Fibroblast of peridontal ligament (primary cell): ENCODE results near the gene WDR93.
"Not testable (repeated sequence)": the region's sequence is repeated elsewhere in the genome, so short reads cannot be mapped to it uniquely, and the experiment has no call there.

Experiments
- DNase-seq: peaks from one replicate; pipeline ENCODE4 v3.0.0-alpha.2; 2010; ENCODE audit errors: extremely low read depth

WDR93 gene

DNA sequence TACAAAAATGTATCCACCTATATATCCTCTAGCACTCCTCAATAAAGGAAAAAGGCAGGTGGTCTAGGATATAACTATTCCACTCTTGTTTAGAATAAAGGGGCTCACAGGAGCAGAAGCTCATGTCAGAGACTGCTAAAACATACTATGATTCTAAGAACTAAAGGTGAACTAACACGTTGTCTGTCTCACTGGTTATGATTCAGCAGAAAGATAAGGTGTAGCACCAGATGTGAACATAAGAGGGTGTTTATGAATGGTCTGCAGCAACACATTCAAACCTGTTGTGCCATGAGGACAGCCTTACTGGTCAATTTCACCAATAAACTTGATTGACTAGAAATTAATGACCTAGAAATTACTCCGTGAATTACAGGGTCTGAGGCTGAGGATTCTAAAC is 4.6 kb upstream of the WDR93 start:
- DNase-seq, result no peak

DNA sequence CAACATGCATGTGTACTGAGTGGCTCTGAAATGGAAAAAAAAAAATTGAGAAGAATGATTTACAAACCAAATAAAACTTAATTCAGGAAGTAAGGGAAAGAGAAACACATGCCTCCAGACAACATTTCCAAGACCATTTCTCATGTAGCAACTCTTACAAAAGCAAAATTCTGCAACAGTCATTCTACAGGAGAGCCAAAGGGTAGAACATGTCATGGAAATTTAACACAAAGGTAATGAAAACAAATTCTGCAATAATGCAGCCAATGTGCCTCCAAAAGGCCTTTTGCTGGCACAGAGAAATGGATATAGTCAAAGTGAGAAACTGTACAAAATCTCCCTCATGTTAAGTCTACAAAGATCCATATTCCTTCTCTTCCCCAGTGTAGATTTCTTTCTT is 4.1 kb upstream of the WDR93 start:
- DNase-seq, result no peak

DNA sequence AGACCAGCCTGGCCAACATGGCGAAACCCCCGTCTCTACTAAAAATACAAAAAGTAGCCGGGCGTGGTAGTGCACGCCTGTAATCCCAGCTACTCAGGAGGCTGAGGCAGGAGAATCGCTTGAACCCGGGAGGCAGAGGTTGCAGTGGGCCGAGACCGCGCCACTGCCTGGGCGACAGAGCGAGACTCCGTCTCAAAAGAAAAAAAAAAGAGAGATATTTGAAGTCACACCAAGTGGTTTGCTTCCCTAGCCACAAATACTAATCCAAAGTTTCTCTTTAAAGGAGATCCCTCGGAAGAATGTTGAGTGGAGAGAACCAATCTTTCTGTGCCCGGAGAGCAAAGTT is 708 bp upstream of the WDR93 start:
- DNase-seq, result not testable (repeated sequence)

DNA sequence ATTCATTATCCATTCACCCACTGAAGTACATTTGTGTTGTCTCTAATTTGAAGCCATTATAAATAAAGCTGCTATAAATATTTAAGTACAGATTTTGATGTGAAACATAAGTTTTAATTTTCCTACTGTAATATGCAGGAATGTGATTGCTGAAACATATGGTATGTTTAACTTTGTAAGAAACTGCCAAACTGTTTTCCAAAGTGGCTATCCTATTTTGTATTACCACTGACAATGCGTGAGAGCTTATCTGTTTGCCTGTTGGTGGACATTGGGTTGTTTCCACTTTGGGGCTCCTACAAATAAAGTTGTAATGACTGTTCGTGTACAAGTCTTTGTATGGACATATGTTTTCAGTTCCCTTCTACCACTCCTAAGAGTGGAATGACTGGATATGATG is 2.5 kb downstream of the WDR93 start:
- no peak for DNase-seq

DNA sequence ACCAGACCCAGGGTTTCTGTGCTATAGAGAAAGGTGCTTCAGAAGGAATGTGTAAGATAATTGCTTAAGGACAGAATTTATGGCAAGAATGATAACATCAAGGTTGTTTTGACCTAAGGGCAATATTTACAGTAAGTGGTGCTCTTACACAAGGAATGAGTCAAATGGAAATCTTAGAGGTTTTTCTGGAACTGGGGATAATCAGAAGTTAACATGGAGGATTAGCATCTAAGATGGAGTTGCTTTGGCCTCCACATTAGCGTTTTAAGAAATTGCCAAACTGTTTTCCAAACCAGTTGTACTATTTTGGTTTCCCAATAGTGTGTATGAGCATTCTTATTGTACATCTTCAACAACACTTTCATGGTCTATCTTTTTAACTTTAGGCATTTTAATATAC is 3.1 kb downstream of the WDR93 start:
- no peak for DNase-seq

DNA sequence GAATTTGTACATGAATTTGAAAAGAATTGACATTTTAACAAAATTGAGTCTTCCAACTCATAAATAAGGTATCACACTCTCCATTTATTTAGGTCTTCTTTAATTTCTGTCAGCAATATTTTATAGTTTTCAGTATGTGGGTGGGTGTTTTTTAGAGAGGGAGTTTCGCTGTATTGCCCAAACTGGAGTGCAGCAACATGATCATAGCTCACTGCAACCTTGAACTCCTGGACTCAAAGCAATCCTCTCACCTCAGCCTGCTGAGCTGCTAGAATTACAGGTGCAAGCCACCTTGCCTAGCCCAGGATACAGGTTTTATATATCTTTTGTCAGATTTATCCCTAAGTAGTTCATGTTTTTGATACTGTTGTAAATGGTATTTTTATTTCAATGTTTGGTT is 4.6 kb downstream of the WDR93 start:
- DNase-seq, result no peak

DNA sequence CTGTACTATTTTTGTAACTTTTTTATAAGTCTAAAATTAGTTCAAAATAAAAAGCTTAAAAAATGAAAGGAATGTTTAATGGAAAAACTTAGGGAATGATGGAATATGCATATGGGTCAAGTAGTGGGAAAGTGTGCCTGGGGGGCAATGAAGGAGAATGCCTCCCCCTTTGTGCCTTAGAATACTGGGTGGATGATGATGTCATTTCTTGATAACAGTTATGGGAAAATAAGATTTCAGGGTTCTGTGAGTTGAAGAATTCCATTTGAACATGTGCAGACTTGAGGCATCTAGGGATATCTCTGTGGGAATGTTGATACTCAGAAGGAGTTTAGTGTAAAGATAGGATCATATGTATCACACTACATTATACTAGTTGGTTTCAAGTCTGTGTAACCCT is 13.8 kb downstream of the WDR93 start:
- DNase-seq, result no peak

DNA sequence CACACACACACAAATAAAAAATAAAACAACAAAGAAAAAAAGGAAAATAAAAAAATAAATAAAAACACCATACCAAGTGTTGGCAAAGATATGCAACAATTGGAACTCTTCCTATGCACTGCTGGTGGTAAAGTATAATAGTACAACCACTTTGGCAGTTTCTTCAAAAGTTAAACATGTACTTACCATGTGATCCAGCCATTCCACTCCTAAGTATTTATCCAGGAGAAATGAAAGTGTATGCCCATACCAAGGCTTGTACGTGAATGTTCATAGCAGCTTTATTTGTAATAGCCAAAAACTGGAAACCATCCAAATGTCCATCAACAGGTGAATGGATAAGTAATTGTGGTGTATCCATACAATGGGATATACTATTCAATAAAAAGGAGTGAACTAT is 17.0 kb downstream of the WDR93 start:
- DNase-seq, result no peak

DNA sequence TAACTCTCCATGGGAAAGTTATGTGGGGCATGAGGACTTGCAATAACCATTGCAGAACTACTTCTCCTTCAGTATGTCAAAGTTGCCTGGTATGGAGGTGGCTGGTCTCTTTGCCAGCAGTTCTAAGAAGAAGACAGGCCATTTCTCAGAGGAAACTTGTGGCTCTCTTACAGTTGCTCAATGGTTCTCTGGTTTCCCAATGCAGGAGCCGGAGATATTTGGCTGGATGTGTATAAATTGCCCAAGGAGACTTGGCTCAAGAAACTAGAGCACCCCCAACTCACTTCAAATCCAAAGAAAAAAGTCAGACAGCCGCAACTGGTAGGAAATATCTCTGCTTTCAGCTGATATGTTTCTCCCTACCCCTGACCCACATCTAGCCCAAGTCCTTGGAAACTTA is 24.2 kb downstream of the WDR93 start:
- no peak for DNase-seq

DNA sequence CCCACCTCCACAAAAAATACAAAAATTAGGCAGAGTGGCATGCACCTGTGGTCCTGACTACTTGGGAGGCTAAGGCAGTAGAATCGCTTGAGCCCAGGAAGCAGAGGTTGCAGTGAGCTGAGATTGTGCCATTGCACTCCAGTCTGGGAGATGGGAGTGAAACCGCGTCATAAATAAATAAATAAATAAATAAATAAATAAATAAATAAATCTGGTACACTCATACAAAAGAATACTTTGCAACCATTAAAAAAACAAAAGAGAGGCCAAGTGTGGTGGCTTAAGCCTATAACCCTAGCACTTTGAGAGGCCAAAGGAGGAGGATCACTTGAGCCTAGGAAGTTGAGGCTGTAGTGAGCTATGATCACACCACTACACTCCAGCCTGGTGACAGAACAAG is 32.4 kb downstream of the WDR93 start:
- DNase-seq, result no peak

DNA sequence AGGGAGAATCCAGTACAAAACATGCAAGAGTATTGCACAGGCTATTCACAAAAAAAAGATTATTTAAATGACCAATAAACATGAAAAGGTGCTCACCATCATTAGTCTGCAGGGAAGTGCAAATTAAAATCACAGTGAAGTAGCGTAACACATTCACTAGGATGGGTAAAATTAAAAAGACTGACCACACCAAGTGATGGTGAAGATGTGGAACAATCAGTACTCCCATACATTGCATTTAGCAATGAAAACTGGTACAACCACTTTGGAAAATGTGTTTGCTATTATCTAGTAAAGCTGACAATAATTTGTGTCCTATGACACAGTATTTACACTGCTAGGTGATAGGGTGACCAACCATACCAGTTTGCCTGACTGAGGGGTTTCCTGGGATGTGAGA is 34.0 kb downstream of the WDR93 start:
- DNase-seq, result no peak

DNA sequence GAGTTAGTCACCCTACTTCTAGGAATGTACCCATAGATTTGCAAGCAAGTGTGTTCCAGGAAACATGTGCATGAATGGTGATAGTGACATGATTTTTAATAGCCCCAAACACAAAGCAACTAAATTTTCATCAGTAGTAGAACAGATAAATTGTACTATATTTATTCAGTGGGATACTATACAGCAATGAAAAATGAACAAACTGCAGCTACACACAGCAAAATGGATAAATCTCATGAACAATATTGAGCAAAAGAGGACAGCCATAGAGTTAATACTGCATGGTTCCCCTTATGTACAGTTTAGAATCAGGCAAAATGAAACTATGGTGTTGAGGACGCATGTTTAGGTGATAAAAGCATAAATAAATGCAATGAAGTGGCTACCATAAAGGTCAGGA is 34.5 kb downstream of the WDR93 start:
- no peak for DNase-seq

DNA sequence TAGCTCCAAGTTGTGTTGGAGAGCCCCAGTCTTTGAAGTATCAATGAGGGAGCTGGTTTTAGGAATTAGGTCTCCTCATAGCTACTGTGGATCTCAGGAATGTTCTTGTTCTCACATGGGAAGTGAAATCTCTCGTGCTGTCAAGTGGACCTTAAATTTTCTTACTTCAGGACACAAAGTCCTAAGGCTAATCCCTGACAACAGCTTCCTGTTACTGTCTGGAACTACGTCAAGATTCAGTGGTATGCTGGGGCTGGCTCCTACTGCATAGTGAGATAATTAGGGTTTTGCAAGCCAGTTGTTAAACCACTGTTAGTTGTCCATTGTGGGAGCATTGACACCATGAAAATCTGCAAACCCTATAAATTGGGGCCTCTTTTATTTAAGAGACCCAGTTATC is 37.6 kb downstream of the WDR93 start:
- DNase-seq, result peak; percentile 11

DNA sequence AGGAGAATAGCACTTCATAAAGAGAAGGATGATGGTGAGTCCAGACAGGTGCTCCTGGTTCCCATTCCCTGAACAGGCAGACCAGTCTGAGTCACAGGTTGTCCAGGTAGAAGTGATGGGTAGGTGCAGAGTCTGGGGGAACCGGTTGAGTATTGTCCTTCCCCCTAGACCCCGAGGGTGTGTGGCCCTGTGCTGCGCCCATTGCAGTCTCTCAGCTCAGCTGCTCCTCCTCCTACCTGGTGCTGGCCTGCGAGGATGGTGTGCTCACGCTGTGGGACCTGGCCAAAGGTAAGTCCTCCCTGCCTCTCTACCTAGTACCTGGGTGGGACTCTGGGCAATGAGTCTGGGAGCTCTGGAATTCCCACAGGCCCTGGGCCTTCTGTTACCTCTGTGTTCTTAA is 40.7 kb downstream of the WDR93 start:
- no peak for DNase-seq

DNA sequence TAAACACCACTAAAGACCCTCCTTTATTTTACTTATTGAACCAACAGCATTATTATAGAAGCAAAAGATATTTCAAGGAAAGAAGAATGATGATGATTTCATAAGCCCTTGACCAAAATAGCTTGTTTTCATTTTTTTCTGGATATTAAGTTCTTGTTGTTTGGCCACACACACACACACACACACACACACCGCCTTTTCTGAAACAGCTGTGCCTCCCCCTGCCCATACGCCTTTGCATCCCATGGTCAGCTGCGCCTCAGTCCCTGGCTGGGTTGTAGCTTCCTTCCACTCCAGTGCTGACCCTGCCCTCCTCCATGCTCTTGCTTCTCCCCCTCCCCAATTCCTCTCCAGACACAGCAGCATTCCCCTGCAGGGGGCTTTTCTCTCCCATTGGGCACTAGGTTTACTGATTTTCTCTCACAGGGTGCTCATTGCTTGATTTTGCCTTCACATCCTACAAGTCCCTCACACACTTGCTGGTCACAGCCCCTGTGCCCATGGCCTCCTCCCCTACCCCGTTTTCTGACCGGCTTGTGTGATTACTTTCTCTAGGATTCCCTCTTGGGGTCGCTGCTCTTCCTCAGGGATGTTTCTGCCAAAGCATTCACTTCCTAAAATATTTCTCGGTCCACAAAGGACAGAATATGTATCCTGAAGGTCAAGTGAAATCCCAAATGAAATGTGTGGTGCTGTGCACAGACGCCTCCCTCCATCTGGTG is 42.0 kb downstream of the WDR93 start:
- no peak for DNase-seq

DNA sequence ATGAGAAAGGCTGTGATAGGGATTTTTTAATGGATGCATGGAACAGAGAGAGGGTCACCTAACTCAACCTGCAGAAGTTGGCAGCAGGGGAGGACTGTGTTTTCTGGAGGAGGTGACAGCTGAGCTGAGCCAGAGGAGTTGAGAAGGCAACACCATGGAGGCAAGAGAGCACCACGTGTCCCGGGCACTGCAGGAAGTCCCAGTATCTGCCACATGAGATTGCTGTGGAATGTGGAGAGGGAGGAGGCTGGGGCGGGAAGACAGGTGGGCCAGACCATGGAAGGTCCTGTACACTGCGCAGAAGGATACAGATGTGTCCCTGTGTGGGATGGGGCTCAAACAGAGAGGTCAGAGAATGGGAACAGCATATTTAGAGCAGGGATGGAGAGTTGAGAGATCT is 45.2 kb downstream of the WDR93 start:
- DNase-seq, result no peak

DNA sequence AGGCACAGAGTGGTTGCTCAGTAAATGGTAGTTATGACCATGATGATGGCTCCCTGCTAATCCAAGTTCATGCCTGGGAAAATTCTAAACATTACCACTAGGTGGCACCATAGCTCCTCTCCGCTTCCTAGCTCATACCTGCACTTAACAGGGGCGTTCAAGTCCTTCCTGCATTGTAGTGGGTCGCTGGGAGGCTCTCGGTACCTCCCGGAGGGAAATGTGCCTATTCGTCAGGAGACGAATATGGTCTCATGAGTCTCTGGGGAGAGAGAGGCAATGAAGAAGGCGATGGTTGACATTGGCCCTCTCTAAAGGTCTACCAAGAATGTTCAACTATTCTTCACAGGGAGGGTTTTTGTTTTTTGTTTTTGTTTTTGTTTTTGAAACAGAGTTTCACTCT is 49.5 kb downstream of the WDR93 start:
- DNase-seq, result peak; percentile 82

DNA sequence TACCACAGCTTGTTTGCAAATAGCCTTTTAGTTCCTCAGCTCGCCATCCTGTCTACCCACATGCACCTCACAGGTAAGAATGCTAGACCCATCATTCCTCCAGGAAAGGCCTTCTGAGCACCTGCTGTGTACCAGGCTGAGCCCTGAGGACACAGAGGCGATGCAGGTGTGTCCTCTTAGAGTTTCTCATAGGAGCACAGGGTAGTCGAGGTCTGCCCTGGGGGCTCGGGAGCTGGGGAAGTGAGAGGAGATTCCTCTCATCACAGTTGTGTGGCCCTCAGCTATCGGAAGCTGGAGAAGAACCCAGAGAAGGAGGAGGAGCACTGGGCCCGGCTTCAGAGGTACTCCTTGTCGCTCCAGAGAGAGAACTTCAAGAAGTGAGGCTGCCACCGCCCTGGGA is 52.4 kb downstream of the WDR93 start:
- no peak for DNase-seq

DNA sequence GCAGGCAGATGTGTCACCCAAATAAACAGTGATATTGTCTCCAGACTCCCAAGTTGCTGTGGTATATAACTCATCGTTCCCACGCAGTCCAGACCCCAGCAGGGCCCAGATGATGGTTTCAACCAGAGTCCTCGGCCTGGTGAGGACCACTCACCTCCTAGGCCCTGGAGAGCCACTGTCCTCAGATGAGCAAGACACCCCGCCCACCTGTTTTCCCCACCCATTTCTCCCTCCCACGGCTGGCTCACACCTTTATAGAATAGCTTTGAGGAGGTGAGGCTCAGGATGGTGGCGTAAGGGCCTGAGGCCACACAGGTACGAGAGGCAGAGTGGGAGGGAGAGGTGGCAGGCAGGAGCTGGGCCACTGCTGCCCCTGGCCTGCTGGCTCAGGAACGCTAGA is 53.0 kb downstream of the WDR93 start:
- no peak for DNase-seq

DNA sequence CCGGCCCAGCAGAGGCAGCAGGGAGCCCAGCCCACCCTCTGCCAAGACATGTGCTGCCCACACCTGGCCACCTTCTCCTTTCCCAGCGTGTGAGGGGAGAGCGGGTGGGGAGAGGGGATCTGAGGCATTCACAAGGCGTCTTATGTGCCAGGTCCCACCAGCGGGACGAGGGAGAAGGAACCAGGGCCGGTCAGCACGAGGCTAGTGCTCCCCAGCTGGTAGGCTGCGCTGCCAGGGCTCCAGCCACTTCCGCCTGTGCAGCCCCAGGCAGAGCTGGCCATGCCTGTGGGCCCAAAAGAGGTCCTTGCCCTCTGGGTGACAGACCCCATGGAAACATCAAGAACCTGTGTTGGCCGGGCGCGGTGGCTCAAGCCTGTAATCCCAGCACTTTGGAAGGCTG is 54.5 kb downstream of the WDR93 start:
- DNase-seq, result no peak

DNA sequence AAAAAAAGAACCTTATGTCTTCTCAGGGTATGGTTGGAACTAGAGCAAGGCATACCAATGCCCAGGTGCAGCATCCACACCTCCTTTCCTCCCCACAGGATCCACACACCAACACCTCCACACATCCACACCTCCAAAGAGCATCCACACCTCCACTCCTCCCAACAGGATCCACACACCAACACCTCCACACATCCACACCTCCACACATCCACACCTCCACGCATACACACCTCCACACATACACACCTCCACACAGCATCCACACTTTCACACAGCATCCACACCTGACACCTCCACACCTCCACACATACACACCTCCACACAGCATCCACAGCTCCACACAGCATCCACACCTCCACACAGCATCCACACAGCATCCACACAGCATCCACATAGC is 55.2 kb downstream of the WDR93 start:
- DNase-seq, result no peak

DNA sequence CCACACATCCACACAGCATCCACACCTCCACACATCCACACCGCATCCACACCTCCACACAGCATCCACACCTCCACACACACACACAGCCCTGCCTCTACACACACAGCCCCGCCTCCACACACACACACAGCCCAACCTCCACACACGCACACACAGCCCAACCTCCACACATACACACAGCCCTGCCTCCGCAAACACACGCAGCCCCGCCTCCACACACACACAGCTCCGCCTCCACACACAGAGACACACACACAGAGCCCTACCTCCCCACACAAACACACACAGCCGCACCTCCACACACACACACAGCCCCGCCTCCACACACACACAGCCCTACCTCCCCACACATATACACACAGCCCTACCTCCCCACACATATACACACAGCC is 55.8 kb downstream of the WDR93 start:
- no peak for DNase-seq

DNA sequence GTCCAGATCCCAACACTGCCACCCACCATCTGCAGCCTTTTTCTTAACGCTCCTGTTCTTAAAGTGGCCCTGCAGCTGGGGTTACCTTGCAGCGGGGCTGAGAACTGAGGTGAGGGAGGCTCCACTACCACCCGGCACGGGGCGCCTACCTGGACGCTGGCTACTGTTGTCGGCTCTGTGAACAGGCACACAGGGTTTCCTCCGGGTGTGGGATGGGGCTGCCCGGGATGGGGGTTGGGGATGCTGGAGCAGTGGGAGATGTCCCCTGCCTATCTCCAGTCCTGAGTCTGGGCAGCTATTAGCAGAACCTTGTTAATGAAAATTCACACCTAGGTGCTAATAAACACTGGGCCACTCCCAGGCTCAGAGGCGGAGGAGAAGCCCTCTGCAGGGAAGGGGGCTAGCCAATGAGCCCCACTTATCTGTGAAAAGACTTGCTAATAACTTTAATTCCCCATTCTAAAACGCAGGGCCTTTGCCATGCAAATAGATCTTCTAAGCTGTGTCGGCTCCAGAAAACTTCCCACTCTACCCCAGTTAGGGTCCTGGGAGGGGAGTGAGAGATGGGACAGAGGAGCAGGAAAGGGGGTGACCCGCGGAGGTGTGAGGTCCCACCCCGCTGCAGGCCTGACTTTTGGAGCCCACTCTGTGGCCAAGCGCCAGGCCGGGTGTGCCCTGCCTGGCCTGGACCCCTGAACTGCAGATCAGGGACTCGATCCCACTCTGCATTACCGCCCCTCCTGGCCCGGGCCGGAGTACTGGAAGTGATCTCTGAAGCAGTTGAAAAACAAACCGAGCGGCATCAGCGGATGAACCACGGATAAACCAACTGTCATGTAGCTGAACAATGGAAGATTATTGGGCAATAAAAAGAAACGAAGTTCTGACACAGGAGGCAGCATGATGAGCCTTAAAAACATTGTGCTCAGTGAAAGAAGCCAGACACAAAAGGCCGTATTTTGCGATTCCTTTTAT is 57.4 kb downstream of the WDR93 start:
- DNase-seq, result no peak
